Bronchial epithelial cell (primary cell): Measurements from ENCODE around the gene ACER2. TPM values are rescaled to one million over a fixed set of nuclear protein-coding genes. Genes with fewer than 3 reads are reported as not detected.
A peak's percentile ranks its signal among the peaks of the same experiment; 100 is the strongest.

Experiments used
- DNase-seq: peaks from one replicate; pipeline ENCODE4 v3.0.0-alpha.2; 2010; ENCODE audit warnings: low read depth
- FAIRE-seq: peaks from 2 replicates; lab custom pipeline; 2011; peaks lifted over from hg19 to GRCh38; lab: Jason Lieb, UNC
- H3K27me3 ChIP-seq: 2 replicates; pipeline ENCODE4 v1.5.1; 2011; ENCODE audit warnings: low read length; ENCODE audit not compliant: control insufficient read depth, insufficient read depth
- H3K36me3 ChIP-seq: 2 replicates; pipeline ENCODE4 v1.5.1; 2011; ENCODE audit warnings: low read length; ENCODE audit not compliant: control insufficient read depth, insufficient read depth
- H3K4me3 ChIP-seq: 2 replicates; pipeline ENCODE4 v1.5.1; 2011; ENCODE audit warnings: mild to moderate bottlenecking, low read depth, low read length, control low read depth
- CTCF ChIP-seq: IDR thresholded peaks from 2 replicates; pipeline ENCODE4 v1.5.1; 2011; ENCODE audit warnings: mild to moderate bottlenecking, moderate library complexity, low read length, control low read depth, inconsistent platforms; ENCODE audit not compliant: insufficient read depth, severe bottlenecking
- total RNA-seq: library from RNA; depleted of rRNA; stranded (reverse); fragments of >200 nt; gene quantifications from 2 replicates; pipeline ENCODE4 v1.2.1, GENCODE V29; 2014

The ACER2 gene
- total RNA-seq, 1 donor from 2014 or later, result 5.8 TPM

GRCh38 chr9:19464764-19465585, 56.2 kb downstream of the ACER2 start:
- peak; percentile 67 for DNase-seq
- H3K36me3 ChIP-seq, result no peaks in the 10 kb centered on the region
- no peak for FAIRE-seq
- peak overlapping the region; percentile 17 for H3K4me3 ChIP-seq
- H3K27me3 ChIP-seq, result no peaks in the 10 kb centered on the region
- peak; percentile 71 for TF ChIP-seq CTCF

DNA sequence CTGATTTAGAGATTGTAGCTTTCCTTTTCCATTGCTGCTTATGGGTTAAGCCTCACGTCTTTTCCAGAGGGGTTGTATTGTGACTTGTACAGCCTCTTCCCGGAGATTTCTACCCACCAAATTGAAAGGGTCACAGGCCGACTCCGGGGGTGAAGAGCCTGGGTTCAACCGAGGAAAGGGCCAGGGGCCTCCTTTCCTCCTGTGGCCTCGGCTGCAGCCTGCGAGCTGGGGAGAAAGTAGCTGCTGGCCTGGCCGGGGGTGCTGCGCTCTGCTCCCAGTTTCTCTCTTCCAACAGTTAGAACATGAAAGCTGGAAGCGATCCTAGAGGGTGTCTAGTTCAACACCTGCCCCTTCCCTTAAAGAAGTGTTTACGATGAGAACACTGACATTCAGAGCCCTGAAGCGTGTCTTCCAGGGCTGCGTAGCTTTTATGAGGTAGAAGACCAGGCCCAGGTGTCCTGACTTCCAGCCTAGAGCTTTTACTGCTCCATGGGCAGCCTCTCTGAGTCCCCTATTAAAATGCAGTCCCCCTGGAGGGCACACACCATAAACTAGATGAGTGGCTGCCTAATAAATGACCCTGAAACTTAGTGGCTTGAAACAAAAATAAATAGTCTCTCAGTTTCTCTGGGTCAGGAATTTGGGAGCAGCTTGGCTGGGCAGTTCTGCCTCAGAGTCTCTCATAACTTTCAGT, 56.9 kb downstream of the ACER2 start:
- no peaks in the 10 kb centered on the region for H3K27me3 ChIP-seq
- no peak for DNase-seq
- TF ChIP-seq CTCF, result no peak
- no peaks in the 10 kb centered on the region for H3K36me3 ChIP-seq
- no peak for FAIRE-seq
- H3K4me3 ChIP-seq, result no peak overlapping the region

GRCh38 chr9:19466280-19466639, 57.5 kb downstream of the ACER2 start:
- no peaks in the 10 kb centered on the region for H3K27me3 ChIP-seq
- no peaks in the 10 kb centered on the region for H3K36me3 ChIP-seq
- FAIRE-seq (no peak), DNase-seq (no peak)
- no peak for TF ChIP-seq CTCF
- no peak overlapping the region for H3K4me3 ChIP-seq

DNA sequence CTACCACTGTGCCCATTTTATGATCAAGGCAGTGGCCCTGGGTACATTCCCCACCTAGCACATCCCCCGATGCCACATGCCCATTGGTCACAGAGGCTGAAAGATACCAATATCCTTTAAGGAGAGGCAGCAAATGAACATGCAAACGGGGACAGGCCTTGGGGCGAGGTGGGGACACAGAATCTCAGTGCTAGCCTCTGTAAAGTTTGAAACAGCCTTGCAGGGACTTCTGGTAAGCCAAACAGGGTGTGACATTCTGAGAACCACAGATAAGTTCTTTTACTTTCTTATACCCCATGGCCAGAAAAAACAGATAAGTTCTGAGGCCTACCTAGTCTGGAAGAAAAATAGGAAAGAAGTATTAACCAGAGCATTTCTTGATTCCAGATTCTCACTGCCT, 60.5 kb downstream of the ACER2 start:
- FAIRE-seq, result no peak
- no peak for TF ChIP-seq CTCF

DNA sequence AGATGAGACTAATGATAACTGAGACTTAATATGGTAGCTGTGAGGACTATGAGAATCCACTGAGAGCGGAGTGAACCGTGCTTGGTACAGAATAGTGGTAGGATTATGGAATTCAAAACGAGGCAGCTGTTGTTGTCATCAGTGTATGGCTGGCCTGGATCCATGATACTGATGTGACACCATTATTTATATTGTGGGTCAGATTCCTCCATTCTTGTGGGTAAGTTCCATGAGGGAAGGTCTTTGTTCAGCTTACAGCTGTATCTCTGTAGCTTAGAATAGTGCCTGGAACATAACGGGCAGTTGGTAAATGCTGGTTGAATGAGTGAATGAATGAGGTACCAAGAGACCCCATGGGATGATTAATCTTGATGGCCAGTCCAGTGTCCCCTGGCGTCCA, 61.8 kb downstream of the ACER2 start:
- Histone ChIP-seq H3K27me3 (no peaks in the 10 kb centered on the region), H3K36me3 (no peaks in the 10 kb centered on the region), H3K4me3 (no peak overlapping the region)
- TF ChIP-seq CTCF, result no peak
- DNase-seq, result no peak
- no peak for FAIRE-seq

More for the DNA sequence above, 60.5 kb downstream of the ACER2 start:
- H3K27me3 ChIP-seq, result no peaks in the 10 kb centered on the region
- H3K4me3 ChIP-seq, result no peak overlapping the region
- H3K36me3 ChIP-seq, result no peaks in the 10 kb centered on the region
- no peak for DNase-seq
